ES-I3 (cell line): ENCODE measurements around the gene C20orf141.

Experiments
- H3K36me3 ChIP-seq: 2 replicates; pipeline ENCODE4 v1.6.1; 2013; ENCODE audit warnings: mild to moderate bottlenecking, low read length, control low read depth, moderate library complexity; ENCODE audit not compliant: insufficient read depth
- H3K4me1 ChIP-seq: 2 replicates; pipeline ENCODE4 v1.6.1; 2013; ENCODE audit warnings: mild to moderate bottlenecking, control low read depth, low read length; ENCODE audit not compliant: insufficient read depth
- H3K9ac ChIP-seq: 2 replicates; pipeline ENCODE4 v1.6.1; 2013; ENCODE audit warnings: low read depth, mild to moderate bottlenecking, low read length, moderate library complexity
- H3K9me3 ChIP-seq: 2 replicates; pipeline ENCODE4 v1.6.1; 2013; ENCODE audit warnings: mild to moderate bottlenecking, low read length, moderate library complexity; ENCODE audit not compliant: control insufficient read depth, insufficient read depth

Gene C20orf141

DNA sequence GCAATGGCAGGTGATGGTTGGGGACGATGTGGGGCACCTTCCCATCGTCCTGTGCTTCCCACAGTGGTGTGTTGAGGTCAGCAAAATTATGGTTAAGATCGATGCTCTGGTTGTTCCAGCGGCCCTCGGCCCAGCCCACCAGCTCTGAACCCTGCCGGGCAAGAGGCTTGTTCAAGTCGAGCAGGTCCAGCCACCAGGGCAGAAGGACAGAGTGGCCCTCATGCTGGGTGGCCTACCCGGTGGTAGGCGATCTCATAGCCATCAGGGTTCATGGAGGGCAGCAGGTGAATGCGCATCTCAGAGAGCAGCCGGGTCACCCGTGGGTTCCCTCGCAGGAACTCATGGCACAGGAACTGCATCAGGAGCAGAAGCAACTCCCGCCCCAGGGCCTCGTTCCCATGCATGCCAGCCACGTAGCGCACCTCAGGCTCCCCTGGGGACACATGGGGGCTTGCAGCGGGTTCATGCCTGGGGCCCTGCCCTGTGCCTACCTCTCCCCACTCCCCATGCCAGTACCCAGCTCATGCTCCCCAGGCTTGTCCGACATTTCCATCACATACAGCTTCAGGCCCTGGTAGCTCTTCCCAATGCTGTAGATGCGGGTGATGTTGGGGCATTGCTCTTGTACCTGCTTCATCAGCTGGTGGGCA is 18.7 kb upstream of the C20orf141 start:
- no peaks in the 10 kb centered on the region for H3K36me3 ChIP-seq
- H3K4me1 ChIP-seq, result no peaks in the 10 kb centered on the region; the same call in 1 of the 2 replicates
- no peaks in the 10 kb centered on the region for H3K9me3 ChIP-seq
- no peak overlapping the region for H3K9ac ChIP-seq

DNA sequence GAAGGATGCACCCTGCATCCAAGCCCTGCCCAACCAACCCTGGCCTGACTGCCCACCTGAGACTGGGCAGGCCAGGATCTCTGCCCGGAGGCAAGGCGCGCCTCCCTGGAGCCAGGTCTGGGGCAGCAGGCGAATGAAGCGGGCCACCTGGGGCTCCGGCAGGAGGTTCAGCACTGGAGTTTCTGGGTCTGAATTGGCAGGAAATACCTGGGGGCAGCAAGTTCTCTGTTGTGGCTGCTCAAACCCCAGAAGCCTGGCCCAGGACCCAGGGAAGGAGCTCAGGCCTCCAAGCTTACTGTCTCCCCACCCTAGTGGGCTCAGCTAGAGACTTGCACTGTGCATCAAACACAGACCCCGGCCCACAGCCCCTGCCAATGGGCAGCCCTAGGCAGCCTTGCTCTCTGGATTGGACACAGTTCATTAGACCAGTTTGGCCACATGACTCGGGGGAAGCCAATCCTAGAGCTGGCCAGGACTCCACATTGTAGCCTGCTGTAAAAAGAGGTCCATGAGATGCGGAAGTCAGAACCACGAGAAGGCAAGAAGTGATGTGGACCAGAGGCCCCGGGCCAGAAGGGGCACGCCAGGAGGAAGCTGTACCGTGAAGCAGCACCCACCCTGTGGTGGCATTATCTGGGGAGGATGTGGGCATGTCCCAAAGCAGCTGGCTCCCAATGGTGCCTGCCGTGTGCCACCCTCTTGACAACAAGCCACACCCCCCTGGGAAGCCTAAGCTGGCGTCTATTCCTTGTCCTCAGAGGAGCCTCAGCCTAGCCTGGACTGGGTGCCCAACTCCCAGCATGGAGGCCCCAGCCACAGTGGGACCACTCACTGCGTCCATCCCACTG is 17.4 kb upstream of the C20orf141 start:
- H3K9me3 ChIP-seq, result no peaks in the 10 kb centered on the region
- no peak overlapping the region for H3K9ac ChIP-seq
- H3K4me1 ChIP-seq, result no peaks in the 10 kb centered on the region; the same call in 1 of the 2 replicates
- no peaks in the 10 kb centered on the region for H3K36me3 ChIP-seq

DNA sequence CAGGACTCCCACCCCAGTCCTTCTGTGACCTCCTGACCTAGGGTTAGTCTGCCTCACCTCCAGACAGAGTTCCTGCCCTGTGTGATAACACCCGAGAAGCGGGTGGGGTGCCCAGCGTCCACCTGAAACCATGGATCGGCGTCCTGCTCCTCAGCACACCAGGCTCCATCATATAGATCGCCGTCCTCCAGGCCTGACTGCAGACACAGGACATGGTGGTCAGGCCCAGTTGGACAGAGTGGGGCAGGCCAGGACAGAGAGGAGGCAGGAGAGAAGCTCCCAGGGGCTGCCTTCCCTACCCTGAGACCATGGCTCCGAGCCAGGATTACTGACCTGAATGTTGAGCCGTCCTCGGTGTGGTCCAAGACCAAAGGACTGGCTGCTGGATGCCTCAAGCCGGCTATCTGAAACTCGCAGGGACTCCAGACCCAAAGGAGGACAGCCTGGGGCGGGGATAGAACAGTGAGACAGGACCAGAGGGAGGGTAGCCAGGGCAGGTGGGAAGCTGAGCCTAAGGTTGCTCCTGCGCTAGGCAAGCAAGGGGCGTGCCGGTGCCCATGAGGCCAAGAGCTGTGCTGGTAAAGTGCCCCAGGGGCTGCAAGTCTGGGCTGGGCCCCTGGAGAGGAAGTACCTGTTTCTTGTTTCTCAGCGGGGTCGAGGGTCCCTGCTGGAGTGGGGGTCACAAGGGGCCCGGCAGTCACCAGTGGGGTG is 16.5 kb upstream of the C20orf141 start:
- no peaks in the 10 kb centered on the region for H3K36me3 ChIP-seq
- H3K9ac ChIP-seq, result no peak overlapping the region
- no peaks in the 10 kb centered on the region; the same call in 1 of the 2 replicates for H3K4me1 ChIP-seq
- no peaks in the 10 kb centered on the region for H3K9me3 ChIP-seq

DNA sequence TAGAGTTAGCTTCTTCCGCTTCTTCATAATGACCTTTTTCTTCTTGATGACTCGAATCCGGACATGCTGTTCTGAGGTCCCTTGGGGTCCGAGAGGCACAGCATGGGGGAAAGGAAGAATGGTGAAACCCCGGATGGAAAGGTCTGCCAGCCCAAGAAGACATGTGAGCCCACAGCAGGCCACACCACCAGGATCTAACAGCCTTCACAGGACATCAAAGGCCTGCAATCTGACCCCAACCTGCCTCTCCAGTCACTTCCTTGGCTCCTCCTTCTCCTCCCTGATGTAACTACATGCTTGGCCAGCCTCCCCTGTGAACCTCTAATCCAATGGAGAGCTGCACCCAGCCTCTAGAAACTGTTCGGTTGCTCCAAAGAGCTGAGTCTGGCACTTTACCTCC is 16.0 kb upstream of the C20orf141 start:
- Histone ChIP-seq H3K36me3 (no peaks in the 10 kb centered on the region), H3K9ac (no peak overlapping the region), H3K4me1 (no peaks in the 10 kb centered on the region; the same call in 1 of the 2 replicates), H3K9me3 (no peaks in the 10 kb centered on the region)

DNA sequence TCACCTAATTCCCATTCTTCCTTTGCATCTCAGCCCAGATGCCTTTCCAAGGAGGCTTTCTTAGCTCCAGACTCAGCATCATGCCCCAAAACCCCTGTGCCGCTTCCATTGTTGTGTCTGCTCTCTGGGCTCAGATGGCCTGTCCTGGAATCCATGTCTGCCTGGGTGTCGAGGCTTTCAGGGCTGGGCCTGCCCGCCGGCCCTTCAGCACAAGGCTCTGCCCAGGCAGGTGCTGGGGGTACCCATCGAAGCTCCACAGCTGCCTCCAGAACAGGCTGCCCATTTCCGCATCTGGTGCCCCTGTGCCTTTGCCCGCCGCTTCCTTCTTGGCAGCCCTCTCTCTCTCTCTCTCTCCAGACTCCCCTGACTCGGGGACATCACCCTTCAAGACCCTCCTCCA is 15.5 kb upstream of the C20orf141 start:
- H3K9me3 ChIP-seq, result no peaks in the 10 kb centered on the region
- peak overlapping the region; percentile 46; the same call in 1 of the 2 replicates for H3K9ac ChIP-seq
- no peaks in the 10 kb centered on the region for H3K36me3 ChIP-seq
- no peaks in the 10 kb centered on the region; the same call in 1 of the 2 replicates for H3K4me1 ChIP-seq

DNA sequence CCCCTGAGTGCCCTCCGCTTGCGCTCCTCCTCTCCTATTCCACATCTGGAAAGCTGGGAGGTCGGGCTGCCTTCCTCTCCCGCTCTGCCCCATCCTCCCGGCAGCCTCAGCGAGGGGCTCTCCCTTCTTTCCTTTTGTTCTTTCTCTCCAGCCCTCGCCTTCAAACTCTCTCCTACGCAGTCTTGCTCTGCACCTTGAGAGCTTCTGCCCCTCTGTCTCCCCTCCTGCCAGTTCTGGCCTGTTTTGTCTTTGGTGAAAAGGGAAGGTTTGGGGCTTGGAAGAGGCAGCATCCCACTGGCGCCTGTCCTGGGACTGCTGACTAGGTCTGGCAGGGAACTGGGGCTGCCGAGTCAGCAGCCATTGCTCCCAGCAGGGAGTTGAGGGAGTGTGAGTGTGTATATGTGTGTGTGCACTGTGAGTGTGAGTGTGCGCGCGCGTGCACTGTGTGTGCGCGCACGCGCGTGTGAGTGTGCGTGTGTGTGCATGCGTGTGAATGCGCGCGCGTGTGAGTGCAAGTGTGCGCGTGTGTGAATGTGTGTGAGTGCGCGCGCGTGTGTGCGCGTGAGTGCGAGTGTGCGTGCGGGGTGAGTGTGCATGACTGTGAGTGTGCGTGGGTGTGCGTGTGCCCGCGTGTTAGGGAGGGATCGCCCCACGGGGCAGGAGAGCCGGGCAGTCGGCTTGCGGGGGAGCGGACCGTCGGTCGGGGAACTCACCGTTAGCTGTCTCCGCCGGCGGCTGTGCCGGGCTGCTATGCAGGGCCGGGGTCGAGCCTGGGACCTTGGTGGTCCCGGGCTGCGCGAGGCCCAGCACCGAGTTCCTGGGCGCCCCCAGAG is 14.9 kb upstream of the C20orf141 start:
- Histone ChIP-seq H3K36me3 (no peaks in the 10 kb centered on the region), H3K9me3 (no peaks in the 10 kb centered on the region), H3K9ac (peak overlapping the region; percentile 46), H3K4me1 (no peaks in the 10 kb centered on the region; the same call in 1 of the 2 replicates)

DNA sequence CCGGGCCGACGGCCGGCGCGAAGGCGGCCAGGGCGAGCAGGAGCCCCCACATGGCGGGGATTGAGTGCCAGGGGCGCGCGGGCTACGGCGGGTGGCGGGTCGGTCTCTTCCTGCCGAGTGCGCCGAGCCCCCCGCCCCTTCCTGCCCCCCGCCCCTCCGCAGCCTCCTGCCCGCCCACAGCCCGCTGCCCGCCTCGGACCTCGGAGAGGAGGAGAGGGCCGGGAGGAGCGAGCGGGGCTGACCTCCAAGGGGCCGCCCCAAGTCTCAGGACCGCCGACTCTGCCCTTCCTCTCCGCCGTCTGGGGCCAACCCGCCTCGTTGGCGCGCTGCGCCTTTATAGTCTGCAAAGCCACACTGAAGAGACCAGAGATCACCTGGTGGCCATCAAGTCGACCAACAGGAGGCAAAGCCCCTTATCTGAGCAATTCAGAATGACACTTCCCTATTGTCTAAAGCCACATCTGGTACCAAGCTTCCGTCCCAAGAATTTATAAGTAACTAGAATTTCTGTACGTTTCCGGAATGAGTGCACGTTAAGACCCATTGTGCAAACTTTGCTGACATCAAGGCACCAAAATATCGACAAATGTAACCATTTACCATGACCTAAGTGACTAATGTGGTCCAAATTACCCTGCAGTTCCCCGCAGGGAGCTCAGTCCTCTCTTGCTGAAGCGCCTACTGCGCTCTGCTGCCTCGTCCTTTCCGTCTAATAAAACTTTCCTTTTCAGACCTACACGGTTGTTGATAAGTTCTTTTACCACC is 14.1 kb upstream of the C20orf141 start, which contains the start of gene CPXM1:
CPXM1 (minus strand) TSS at position 107 of the 765 bp plus-strand sequence; CDS start at position 52, 55 bp downstream.
- Histone ChIP-seq H3K4me1 (no peaks in the 10 kb centered on the region; the same call in 1 of the 2 replicates), H3K9me3 (no peaks in the 10 kb centered on the region), H3K9ac (peak within 1 kb of the TSS; percentile 70), H3K36me3 (no peaks in the 10 kb centered on the region)

DNA sequence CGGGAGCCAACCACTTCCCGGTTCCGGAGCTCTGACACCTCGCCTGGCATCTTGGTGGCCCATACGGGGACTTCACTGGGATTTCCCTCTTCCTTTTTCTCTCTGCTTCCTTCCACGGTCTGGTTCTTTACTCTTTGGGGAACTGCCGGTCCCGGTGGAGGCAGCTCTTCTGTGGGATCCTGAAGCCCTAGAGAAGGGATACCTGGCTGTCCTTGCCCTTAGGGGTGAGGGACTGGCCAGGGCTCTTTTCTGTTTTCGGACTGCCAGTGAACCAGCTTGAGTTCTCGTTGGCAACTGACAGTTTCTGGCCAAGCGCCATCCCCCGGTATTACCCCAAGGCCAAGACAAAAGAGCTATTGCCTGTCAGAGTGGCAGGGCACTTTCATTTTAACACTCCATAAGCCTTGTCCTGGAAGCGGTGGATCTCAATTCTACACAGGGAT is 13.5 kb upstream of the C20orf141 start:
- no peaks in the 10 kb centered on the region for H3K36me3 ChIP-seq
- H3K4me1 ChIP-seq, result peaks cover 6% of the 10 kb centered on the region; the same call in 1 of the 2 replicates
- peak overlapping the region; percentile 70; the same call in 1 of the 2 replicates for H3K9ac ChIP-seq
- no peaks in the 10 kb centered on the region for H3K9me3 ChIP-seq

DNA sequence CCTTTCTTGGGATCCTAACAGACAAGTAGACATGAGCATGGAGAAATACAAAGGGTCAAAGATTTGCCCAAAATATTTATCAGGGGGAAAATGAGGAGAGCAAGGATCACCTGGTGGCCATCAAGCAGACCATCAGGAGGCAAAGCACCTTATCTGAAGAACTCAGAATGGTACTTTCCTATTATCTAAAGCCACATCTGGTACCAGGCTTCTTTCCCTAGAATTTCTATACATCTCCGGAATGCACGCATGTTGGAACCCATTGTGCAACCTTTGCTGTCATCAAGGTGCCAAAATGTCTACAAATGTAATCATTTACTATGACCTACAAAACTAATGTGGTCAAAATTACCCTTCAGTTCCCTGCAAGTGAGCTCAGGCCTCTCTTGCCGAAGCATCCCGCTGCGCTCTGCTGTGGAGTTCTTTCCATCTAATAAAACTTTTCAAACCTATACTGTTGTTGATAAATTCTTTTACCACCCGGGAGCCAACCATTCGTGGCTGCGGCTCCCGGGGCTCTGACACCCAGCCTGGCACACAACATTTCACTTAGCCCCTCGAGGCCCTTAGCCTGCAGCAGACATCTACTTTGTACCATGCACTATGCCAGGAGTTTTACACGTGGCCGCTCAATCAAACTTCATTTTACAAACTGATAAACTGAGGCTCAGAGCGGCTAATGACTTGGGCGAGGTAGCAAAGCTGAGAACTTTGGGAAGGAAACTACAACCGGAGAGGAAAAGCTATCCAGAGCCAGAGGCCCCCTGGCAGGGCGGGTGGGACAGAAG is 10.6 kb upstream of the C20orf141 start:
- Histone ChIP-seq H3K36me3 (no peaks in the 10 kb centered on the region), H3K4me1 (peaks cover 7% of the 10 kb centered on the region; the same call in 1 of the 2 replicates), H3K9me3 (no peaks in the 10 kb centered on the region), H3K9ac (no peak overlapping the region)

DNA sequence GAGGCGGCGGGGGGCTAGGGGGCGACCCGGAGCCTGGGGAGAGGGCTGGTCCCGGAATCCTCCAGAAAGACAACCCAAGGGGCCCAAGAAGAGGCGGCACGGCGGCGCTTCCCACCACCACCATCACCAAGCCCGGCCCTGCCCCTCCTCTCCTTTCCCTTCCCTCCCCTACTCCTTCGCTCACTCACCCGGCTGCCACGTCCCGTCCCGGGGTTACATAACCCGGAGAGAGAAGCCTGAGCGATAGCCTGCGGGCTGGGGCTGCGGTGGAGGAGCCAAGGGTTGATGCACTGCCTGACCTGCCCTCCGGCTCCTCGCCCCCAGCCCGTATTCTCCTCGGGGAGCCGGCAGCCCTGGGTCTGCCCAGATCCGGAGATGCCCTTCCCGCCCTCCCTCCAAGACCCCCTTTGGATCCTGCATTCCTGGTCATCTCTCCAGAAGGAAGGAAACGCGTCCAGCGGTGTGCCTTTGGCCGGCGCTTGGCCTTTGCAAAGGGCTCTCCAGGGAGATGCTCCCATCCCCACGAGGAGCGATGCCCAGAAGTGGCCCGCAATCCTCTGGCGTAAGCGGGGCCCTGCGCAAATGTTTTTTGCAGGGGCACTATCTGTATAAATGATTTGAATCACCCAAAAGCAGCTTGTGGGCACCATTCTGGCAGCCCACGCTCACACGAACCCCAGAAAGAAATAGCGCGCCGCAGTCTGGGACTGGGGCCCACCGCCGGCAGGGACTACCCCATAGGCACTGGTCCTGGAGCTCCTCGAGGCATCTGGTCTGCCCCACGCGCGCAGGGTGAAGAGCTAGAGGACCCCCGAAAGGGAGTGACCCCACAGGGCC is 9.7 kb upstream of the C20orf141 start:
- H3K36me3 ChIP-seq, result no peaks in the 10 kb centered on the region
- H3K4me1 ChIP-seq, result 0 out of 2 replicates have a peak, but pooled peaks cover 7% of the 10 kb centered on the region
- H3K9ac ChIP-seq, result peak overlapping the region; percentile 38; the same call in 1 of the 2 replicates
- no peaks in the 10 kb centered on the region for H3K9me3 ChIP-seq

DNA sequence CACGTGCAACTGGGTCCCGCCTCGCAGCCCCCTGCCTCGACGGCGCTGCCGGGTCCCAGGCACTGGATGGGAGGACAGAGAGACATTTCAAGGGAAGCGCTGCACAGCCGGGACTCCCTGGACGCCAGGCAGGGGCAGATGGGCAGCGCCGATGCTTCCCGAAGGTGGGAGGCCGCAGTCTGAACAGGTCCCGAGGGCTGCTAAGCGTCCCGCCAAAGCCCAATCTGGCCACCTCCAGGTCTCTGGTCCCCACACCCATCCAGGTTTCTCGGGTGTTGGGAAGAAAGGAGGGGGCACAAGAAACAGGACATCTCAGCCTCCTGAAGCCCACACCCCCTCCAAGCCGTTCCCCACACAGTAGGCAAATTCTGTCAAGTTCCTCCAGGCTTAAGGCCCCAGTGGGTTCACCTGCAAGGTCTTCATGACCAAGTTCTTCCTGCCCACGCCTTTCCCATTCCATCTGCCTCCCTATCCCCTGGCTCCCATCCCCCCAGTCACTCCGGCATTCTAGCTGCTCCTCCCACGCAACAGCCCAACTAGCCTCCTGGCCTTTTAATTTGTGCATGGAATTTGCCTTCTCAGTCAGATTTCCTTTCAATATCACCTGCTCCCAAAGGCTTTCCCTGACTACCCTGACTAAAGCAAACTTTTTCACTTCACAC is 9.0 kb upstream of the C20orf141 start:
- Histone ChIP-seq H3K36me3 (no peaks in the 10 kb centered on the region), H3K9ac (peak overlapping the region; percentile 38; the same call in 1 of the 2 replicates), H3K4me1 (0 out of 2 replicates have a peak, but pooled peaks cover 7% of the 10 kb centered on the region), H3K9me3 (no peaks in the 10 kb centered on the region)
